Hepatocyte (in vitro differentiated cells): Measurements from ENCODE around the gene MYL7. TPM values are rescaled to one million over a fixed set of nuclear protein-coding genes. Genes with fewer than 3 reads are reported as not detected.
"Not testable (repeated sequence)": the region's sequence is repeated elsewhere in the genome, so short reads cannot be mapped to it uniquely, and the experiment has no call there.

Experiments
- DNase-seq: peaks from one replicate; pipeline ENCODE4 v3.0.0-alpha.2; 2016; ENCODE audit warnings: low spot score
- H2AFZ ChIP-seq: fragments of 200-600 bp; sonication (generic); 2 replicates; pipeline ENCODE4 v1.6.0; 2016; ENCODE audit warnings: antibody characterized with exemption, mild to moderate bottlenecking
- H3K27ac ChIP-seq: fragments of 200-600 bp; sonication (generic); 2 replicates; pipeline ENCODE4 v1.5.1; 2016; ENCODE audit warnings: mild to moderate bottlenecking
- H3K27me3 ChIP-seq: fragments of 200-600 bp; sonication (generic); 2 replicates; pipeline ENCODE4 v1.6.1; 2016
- H3K36me3 ChIP-seq: fragments of 200-600 bp; sonication (generic); replicated peaks from 2 replicates; pipeline ENCODE4 v1.5.1; 2016; ENCODE audit warnings: low read depth; ENCODE audit not compliant: insufficient read depth
- H3K4me1 ChIP-seq: fragments of 200-600 bp; sonication (generic); 2 replicates; pipeline ENCODE4 v1.5.1; 2016; ENCODE audit warnings: mild to moderate bottlenecking, moderate library complexity; ENCODE audit not compliant: insufficient read depth
- H3K4me2 ChIP-seq: fragments of 200-600 bp; sonication (generic); 2 replicates; pipeline ENCODE4 v1.6.0; 2016
- H3K4me3 ChIP-seq: fragments of 200-600 bp; sonication (generic); 2 replicates; pipeline ENCODE4 v1.5.1; 2016; ENCODE audit warnings: mild to moderate bottlenecking
- H3K79me2 ChIP-seq: fragments of 200-600 bp; sonication (generic); 2 replicates; pipeline ENCODE4 v1.6.0; 2017; ENCODE audit warnings: mild to moderate bottlenecking
- H3K9me2 ChIP-seq: fragments of 200-600 bp; sonication (generic); replicated peaks from 2 replicates; pipeline ENCODE4 v1.6.0; 2017; ENCODE audit warnings: mild to moderate bottlenecking; ENCODE audit not compliant: insufficient read depth
- H3K9me3 ChIP-seq: fragments of 200-600 bp; sonication (generic); 2 replicates; pipeline ENCODE4 v1.5.1; 2016; ENCODE audit warnings: low read depth, mild to moderate bottlenecking
- H4K20me1 ChIP-seq: fragments of 200-600 bp; sonication (generic); 2 replicates; pipeline ENCODE4 v1.6.0; 2016; ENCODE audit warnings: mild to moderate bottlenecking; ENCODE audit not compliant: insufficient read depth, poor library complexity, severe bottlenecking
- CTCF ChIP-seq: fragments of 200-600 bp; sonication (generic); IDR thresholded peaks from 2 replicates; pipeline ENCODE4 v1.5.1; 2016; ENCODE audit warnings: antibody characterized with exemption, mild to moderate bottlenecking; ENCODE audit not compliant: poor library complexity
- EZH2 ChIP-seq: fragments of 200-600 bp; sonication (generic); IDR thresholded peaks from 2 replicates; pipeline ENCODE4 v1.6.1; 2016; ENCODE audit warnings: antibody characterized with exemption, mild to moderate bottlenecking, borderline replicate concordance
- EZH2phosphoT487 ChIP-seq: fragments of 200-600 bp; sonication (generic); IDR thresholded peaks from one replicate; pipeline ENCODE4 v1.6.1; 2018; ENCODE audit warnings: antibody characterized with exemption, mild to moderate bottlenecking, low read depth, moderate library complexity; ENCODE audit not compliant: unreplicated experiment, severe bottlenecking
- WGBS: methylation state at CpG from one replicate; pipeline ENCODE4 v1.1.6; 2016; ENCODE audit warnings: low lambda C conversion rate; ENCODE audit errors: missing lambda C conversion rate; 5-methylcytosine and 5-hydroxymethylcytosine counted together
- polyA plus RNA-seq: library from polyadenylated mRNA; unstranded; fragments of >200 nt; fragmentation: Nextera tagmentation; extraction: Ambion mirVana; gene quantifications from 2 replicates; pipeline ENCODE4 v1.2.1, GENCODE V29; 2016
- total RNA-seq: library from RNA; depleted of rRNA; stranded (reverse); fragments of >200 nt; gene quantifications from 2 replicates; pipeline ENCODE4 v1.2.3, GENCODE V29; 2014

MYL7 gene
- total and polyA plus RNA-seq, 2 experiments from 2014 or later: 5.2 to 8.9 TPM

GRCh38 chr7:44172803-44173424, 31.8 kb upstream of the MYL7 start:
- H3K4me1 ChIP-seq: no peaks in the 10 kb centered on the region
- no peak for DNase-seq
- WGBS: 86% methylated on average over 6 of the region's 6 CpGs

GRCh38 chr7:44172352-44172751, 31.2 kb upstream of the MYL7 start:
- no peaks in the 10 kb centered on the region for H3K4me1 ChIP-seq
- no peaks in the 10 kb centered on the region for H3K27me3 ChIP-seq
- H3K27ac ChIP-seq: no peak overlapping the region
- no peaks in the 10 kb centered on the region for H3K9me2 ChIP-seq
- H2AFZ ChIP-seq: no peak overlapping the region
- no peak for DNase-seq
- no peaks in the 10 kb centered on the region for H3K79me2 ChIP-seq
- TF ChIP-seq CTCF (no peak), EZH2 (no peak), EZH2phosphoT487 (no peak)
- no peak overlapping the region for H3K4me2 ChIP-seq
- H3K9me3 ChIP-seq: no peaks in the 10 kb centered on the region
- no peaks in the 10 kb centered on the region for H3K36me3 ChIP-seq
- H4K20me1 ChIP-seq: no peaks in the 10 kb centered on the region
- H3K4me3 ChIP-seq: no peak overlapping the region

More at GRCh38 chr7:44172803-44173424, 31.8 kb upstream of the MYL7 start:
- Histone ChIP-seq H3K27ac (no peak overlapping the region), H3K4me3 (no peak overlapping the region), H2AFZ (no peak overlapping the region), H3K9me2 (no peaks in the 10 kb centered on the region), H3K79me2 (no peaks in the 10 kb centered on the region), H3K36me3 (no peaks in the 10 kb centered on the region), H3K9me3 (no peaks in the 10 kb centered on the region), H3K27me3 (no peaks in the 10 kb centered on the region), H4K20me1 (no peaks in the 10 kb centered on the region), H3K4me2 (no peak overlapping the region)
- no peak for TF ChIP-seq EZH2
- no peak for TF ChIP-seq EZH2phosphoT487
- TF ChIP-seq CTCF: no peak

- H3K27ac ChIP-seq, H4K20me1 ChIP-seq, H3K79me2 ChIP-seq, DNase-seq, H3K4me2 ChIP-seq, H3K36me3 ChIP-seq, H3K27me3 ChIP-seq, H3K4me1 ChIP-seq, H3K9me3 ChIP-seq, H3K4me3 ChIP-seq, H3K9me2 ChIP-seq, H2AFZ ChIP-seq: not testable (repeated sequence)
- WGBS: 83% methylated on average over 9 of the region's 9 CpGs
Measured at GRCh38 chr7:44171901-44172300, 30.8 kb upstream of the MYL7 start.

GRCh38 chr7:44167920-44168319, 26.8 kb upstream of the MYL7 start:
- Histone ChIP-seq H3K9me3 (no peaks in the 10 kb centered on the region), H3K9me2 (no peaks in the 10 kb centered on the region), H3K27ac (no peak overlapping the region), H4K20me1 (no peaks in the 10 kb centered on the region), H3K36me3 (no peaks in the 10 kb centered on the region), H3K4me1 (no peaks in the 10 kb centered on the region), H3K27me3 (no peaks in the 10 kb centered on the region), H3K4me3 (no peak overlapping the region), H3K79me2 (no peaks in the 10 kb centered on the region), H2AFZ (no peak overlapping the region), H3K4me2 (no peak overlapping the region)
- no peak for DNase-seq
- TF ChIP-seq CTCF (no peak), EZH2phosphoT487 (no peak), EZH2 (no peak)
